CD4-positive, alpha-beta T cell treated with Interleukin-21 for 1 hour (primary cell): ENCODE data around the gene CLCN4.

Experiments
- DNase-seq: peaks from one replicate; pipeline ENCODE4 v3.0.0-alpha.2; 2020

The CLCN4 gene

DNA sequence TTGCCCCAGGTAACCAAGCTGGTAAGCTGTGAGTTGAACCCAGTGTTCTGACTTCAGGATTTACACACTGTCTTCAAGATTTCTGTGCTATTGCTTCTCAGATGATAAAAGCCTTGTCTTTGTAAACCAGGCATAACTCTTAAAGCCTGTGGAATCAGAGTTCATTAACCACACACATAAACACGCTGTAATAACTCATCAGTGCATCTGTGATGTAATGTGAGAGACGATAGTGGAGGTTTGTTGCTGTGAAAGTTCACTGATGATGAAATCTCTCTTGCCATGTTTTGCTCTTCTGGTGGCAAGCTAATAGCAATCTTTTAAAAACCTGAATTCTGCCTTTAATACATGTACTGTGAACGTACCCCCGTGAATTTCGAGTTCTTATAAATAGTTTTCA, 41.5 kb downstream of the CLCN4 start:
- no peak for DNase-seq

DNA sequence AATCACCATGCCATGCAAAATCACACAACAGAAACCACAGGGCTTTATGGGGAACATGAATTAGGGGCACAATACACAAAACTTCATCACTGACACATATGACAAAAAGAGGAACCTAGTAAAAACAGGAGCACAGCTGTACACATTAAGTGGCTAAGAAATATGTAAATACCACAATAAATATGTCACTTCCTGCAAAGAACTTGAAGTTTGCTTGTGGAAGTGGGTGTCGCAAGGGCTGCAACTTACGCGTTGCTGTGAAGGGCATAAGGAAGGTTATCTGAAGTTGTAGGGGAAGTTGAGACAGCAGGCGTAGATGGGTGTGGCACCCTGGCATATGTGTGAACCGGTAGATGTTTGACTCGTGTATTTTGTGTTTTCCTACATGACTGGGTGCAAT, 42.4 kb downstream of the CLCN4 start:
- DNase-seq = peak; percentile 19

DNA sequence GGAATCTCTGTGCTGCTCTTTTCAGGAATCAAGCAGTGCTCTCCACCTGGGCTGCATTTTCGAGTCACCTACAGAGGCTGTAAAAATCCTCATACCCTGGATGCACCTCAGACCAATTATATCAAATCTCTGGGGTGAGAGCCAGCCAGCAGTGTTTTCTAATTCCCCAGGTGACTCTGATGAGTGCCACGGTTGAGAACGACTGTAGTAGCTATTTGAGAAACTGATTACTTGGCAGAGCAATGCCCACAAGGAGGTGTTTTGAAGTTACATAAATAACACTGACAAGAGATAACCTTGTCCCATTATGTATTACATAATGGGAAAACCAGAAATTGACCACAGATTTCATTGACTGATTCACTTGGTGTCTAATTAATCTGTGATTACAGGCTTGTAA, 46.8 kb downstream of the CLCN4 start:
- no peak for DNase-seq

DNA sequence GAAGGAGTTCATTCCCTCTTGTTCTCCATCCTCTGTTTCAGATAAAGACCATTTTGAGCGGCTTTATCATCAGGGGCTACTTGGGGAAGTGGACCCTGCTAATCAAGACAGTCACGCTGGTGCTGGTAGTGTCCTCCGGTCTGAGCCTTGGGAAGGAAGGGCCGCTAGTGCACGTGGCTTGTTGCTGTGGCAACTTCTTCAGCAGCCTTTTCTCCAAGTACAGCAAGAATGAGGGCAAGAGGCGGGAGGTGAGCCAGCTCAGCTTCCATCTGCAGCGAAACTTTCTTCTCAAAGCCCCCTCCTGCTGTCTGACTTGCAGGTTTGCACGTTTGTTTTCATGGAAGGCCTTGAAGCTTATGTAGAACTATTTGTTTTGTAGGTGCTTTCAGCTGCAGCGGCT, 49.5 kb downstream of the CLCN4 start:
- no peak for DNase-seq

DNA sequence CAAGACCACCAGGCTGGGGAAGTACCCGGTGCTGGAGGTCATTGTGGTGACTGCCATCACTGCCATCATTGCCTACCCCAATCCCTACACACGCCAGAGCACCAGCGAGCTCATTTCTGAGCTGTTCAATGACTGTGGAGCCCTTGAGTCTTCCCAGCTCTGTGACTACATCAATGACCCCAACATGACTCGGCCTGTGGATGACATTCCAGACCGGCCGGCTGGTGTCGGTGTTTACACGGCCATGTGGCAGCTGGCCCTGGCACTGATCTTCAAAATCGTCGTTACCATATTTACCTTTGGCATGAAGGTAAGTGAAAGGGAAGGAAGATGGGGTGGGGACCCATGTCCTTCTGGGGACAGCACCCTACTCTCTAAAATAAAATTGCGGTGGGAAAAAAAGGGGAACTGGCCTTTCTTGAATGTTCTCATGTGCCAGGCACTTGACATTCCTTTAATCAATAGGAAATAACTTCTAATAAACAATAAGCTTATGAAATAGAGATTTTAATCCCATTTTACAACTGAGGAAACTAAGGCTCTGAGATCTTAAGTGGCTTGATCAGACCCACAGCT, 51.6 kb downstream of the CLCN4 start:
- DNase-seq = no peak

- DNase-seq = no peak
Measured at GRCh38 chrX:10208953-10209352, 52.2 kb downstream of the CLCN4 start.

DNA sequence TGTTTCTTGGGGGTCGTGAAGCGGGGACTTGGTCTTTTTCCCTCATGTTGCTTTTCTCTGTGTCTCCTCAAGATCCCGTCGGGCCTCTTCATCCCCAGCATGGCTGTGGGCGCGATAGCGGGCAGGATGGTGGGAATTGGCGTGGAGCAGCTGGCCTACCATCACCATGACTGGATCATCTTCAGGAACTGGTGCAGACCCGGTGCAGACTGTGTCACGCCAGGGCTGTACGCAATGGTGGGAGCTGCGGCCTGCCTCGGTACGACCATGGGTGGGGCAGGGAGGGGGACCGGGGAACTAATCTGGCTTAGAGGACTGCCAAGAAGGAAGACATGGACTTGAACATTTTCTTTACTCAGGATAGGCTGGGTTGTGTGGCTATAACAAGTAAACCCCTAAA, 55.6 kb downstream of the CLCN4 start:
- no peak for DNase-seq

DNA sequence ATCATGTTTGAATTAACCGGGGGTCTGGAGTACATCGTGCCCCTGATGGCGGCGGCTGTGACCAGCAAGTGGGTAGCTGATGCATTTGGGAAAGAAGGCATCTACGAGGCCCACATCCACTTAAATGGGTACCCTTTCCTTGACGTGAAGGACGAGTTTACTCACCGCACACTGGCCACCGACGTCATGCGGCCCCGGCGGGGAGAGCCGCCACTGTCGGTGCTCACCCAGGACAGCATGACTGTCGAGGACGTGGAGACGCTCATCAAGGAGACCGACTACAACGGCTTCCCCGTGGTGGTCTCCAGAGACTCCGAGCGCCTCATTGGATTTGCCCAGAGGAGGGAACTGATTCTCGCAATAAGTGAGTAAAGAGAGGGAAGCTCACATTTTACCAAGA, 56.9 kb downstream of the CLCN4 start:
- no peak for DNase-seq

- DNase-seq = no peak
Measured at GRCh38 chrX:10216208-10216607, 59.4 kb downstream of the CLCN4 start.

- no peak for DNase-seq
Measured at GRCh38 chrX:10217198-10217597, 60.4 kb downstream of the CLCN4 start.

DNA sequence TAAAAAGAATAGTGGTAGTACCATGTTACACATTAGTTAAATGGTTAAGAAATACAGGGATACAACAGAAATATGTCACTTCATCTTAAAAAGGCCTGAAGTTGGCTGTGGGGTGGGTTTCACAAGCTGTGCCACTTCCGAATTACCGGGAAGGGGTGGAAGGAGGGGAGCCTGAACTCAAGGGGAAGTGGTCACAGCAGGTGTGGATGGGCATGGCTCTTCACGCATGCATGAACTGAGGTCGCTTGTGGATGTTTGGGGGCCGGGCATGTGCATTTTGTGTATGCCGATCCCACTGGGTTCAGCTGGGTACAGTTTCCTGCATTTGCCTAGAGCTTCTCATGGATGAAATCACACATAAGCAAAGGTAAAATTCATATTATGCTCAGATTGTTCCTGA, 64.9 kb downstream of the CLCN4 start:
- DNase-seq = no peak

GRCh38 chrX:10223276-10223675, 66.5 kb downstream of the CLCN4 start:
- no peak for DNase-seq

GRCh38 chrX:10223781-10224180, 67.0 kb downstream of the CLCN4 start:
- no peak for DNase-seq

DNA sequence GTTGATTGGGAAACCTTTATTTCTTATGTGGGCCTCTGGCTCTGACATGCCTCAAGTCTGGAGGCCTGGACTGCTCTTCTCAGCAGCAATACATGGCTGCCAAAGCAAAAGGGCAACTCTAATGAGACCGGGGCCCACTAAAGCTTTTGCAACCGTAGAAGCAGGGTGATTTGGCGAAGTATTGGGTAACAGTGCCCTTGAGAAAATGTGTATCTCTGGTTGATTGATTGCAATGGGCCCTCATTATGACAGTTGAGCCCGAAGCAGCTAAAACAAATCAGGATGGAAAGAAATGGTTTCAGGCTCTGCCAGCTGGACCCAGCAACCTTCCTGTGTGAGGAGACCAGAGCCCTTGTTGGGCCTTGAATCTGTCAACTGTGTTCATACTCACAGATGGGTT, 73.4 kb downstream of the CLCN4 start:
- DNase-seq = no peak

GRCh38 chrX:10231461-10231860, 74.7 kb downstream of the CLCN4 start:
- no peak for DNase-seq

- DNase-seq = no peak
Measured at GRCh38 chrX:10233173-10233572, 76.4 kb downstream of the CLCN4 start.

- no peak for DNase-seq
Measured at GRCh38 chrX:10233696-10234095, 76.9 kb downstream of the CLCN4 start.

- no peak for DNase-seq
Measured at GRCh38 chrX:10235851-10236250, 79.1 kb downstream of the CLCN4 start.

DNA sequence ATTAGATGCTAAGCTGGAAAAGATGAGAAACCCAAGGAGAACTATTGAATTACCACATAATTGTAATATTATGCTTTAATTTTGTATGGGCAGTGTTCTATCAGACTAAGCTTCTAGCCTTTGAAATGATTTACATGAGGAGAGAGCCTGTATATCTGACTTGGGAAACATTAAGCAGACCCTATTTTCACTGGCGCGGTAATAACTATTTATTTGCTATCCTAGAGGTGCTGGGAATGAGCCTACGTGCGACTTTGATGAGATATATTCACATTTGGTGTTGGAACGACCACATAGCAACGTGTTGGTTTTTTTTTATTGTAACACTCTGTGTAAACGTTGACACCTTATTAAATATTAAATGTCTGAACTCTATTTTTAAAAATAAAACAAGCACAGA, 80.5 kb downstream of the CLCN4 start:
- no peak for DNase-seq

GRCh38 chrX:10239611-10240064, 82.9 kb downstream of the CLCN4 start:
- DNase-seq = no peak

GRCh38 chrX:10240918-10241317, 84.1 kb downstream of the CLCN4 start:
- no peak for DNase-seq

GRCh38 chrX:10242026-10242425, 85.3 kb downstream of the CLCN4 start:
- DNase-seq = no peak

DNA sequence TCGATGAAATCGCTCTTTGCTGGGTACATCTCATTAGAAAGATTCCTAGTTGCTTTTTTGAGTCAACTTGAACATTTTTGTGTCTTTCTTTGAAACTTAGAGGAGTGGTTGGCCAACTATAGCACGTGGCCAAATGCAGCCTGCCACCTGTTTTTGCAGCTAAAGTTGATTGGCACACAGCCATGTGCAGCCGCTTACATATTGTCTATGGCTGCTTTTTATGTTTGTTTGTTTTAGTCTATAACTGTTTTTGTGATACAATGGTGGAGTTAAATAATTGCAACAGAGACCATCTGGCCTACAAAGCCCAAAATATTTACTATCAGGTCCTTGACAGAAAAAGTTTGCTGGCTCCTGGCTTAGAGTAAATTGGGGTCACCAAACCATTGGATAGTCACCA, 86.3 kb downstream of the CLCN4 start:
- no peak for DNase-seq

- no peak for DNase-seq
Measured at GRCh38 chrX:10244915-10245622, 88.3 kb downstream of the CLCN4 start.

DNA sequence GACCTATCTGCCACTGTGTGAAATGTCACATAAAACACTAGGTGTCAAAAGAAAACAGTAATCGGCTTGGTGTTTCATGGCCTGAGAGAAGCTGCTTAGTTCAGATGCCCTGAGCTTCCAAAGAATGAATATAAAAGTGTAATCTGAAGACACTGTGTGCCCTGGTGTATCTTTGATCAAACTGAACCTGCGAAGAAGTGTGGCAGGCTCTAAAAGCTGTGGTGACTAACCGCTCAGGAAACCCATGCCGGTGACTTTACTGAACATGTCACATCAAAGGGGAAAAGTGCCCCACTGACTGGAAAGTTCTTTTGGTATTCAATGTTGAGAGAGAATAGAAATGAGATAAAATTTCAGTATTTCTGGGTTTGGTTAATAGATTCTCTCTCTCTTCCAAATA, 89.1 kb downstream of the CLCN4 start:
- DNase-seq = no peak
